HCT116 (cell line): ENCODE results near the gene TACC3. TPM values are rescaled to one million over a fixed set of nuclear protein-coding genes. Genes with fewer than 3 reads are reported as not detected.

Experiments
- ATAC-seq: fragments of 200-7000 bp; cut with Tn5 transposase; 2 replicates; pipeline ENCODE4 v1.9.1; 2020; ENCODE audit warnings: mild to moderate bottlenecking, moderate library complexity
- BruUV-seq: library from RNA; stranded (reverse); fragments of 400-500 nt; replicated peaks from 2 replicates; lab custom pipeline; 2021; lab: Mats Ljungman, UMichigan
- CTCF ChIA-PET: fragments of 300-600 bp; sonication (Branson Sonifier 250); formaldehyde crosslinking; loops from one replicate; lab custom pipeline; 2021; ENCODE audit warnings: antibody characterized with exemption; lab: Charles Lee
- POLR2A ChIA-PET: fragments of 300-600, 350-600 bp; sonication (Branson Sonifier 250); formaldehyde crosslinking; loops from one replicate; lab custom pipeline; 2021; ENCODE audit warnings: antibody characterized with exemption; lab: Charles Lee
- RAD21 ChIA-PET, 2 experiments: fragments of 300-600 bp; sonication (Branson Sonifier 250); formaldehyde crosslinking; loops; one replicate each; lab custom pipeline; 2023; ENCODE audit warnings: low total read pairs in 2 of 2; ENCODE audit not compliant: uncharacterized antibody in 2 of 2, unreplicated experiment in 2 of 2, low non-redundant PET in 1 of 2; lab: Charles Lee
- DNase-seq: peaks from one replicate; pipeline ENCODE4 v3.0.0-alpha.2; 2010; ENCODE audit warnings: low read depth, low spot score
- H2AFZ ChIP-seq: fragments of 200-600 bp; shearing (Covaris generic), sonication (generic); 2 replicates; pipeline ENCODE4 v1.6.1; 2017; ENCODE audit warnings: low read depth, mixed run types, mixed read lengths, antibody characterized with exemption, low read length; ENCODE audit not compliant: poor library complexity, severe bottlenecking
- H3K27ac ChIP-seq: 2 replicates; pipeline ENCODE4 v1.5.1; 2012; ENCODE audit warnings: low read depth, low read length
- H3K27me3 ChIP-seq: fragments of 200-600 bp; sonication (generic); 2 replicates; pipeline ENCODE4 v1.6.1; 2016; ENCODE audit warnings: mixed run types, low read length, mixed read lengths; ENCODE audit not compliant: insufficient read depth
- H3K36me3 ChIP-seq, 2 experiments: fragments of 200-500 bp in 1 of 2; fragments of 200-600 bp in 1 of 2; sonication (Bioruptor generic) in 1 of 2; sonication (generic) in 1 of 2; 2 replicates each; pipeline versions ENCODE4 v1.5.1 to v1.6.1; 2014 to 2016; ENCODE audit warnings: low read length in 2 of 2, inconsistent platforms in 1 of 2, mixed read lengths in 1 of 2, mixed run types in 1 of 2; ENCODE audit not compliant: insufficient read depth in 2 of 2, control insufficient read depth in 1 of 2
- H3K4me1 ChIP-seq, 2 experiments: fragments of 200-600 bp in 1 of 2; sonication (generic) in 1 of 2; 2 replicates each; pipeline versions ENCODE4 v1.5.1 to v1.6.1; 2012 to 2017; ENCODE audit warnings: low read length in 2 of 2, inconsistent platforms in 1 of 2, mild to moderate bottlenecking in 1 of 2, mixed read lengths in 1 of 2, mixed run types in 1 of 2, moderate library complexity in 1 of 2; ENCODE audit not compliant: insufficient read depth in 2 of 2, control insufficient read depth in 1 of 2
- H3K4me2 ChIP-seq: fragments of 200-600 bp; sonication (generic); 2 replicates; pipeline ENCODE4 v1.6.1; 2017; ENCODE audit warnings: mixed run types, low read length, mixed read lengths
- H3K4me3 ChIP-seq, 2 experiments: fragments of 200-600 bp in 1 of 2; sonication (generic) in 1 of 2; replicated peaks in 1 of 2; 2 replicates each; pipeline ENCODE4 v1.5.1; 2011 to 2016; ENCODE audit warnings: low read length in 2 of 2, control low read depth in 1 of 2, low read depth in 1 of 2, mild to moderate bottlenecking in 1 of 2, mixed read lengths in 1 of 2, mixed run types in 1 of 2
- H3K79me2 ChIP-seq: fragments of 200-600 bp; sonication (generic); 2 replicates; pipeline ENCODE4 v1.6.1; 2017; ENCODE audit warnings: mild to moderate bottlenecking, mixed run types, low read length, moderate library complexity, mixed read lengths; ENCODE audit not compliant: insufficient read depth
- H3K9ac ChIP-seq: fragments of 200-600 bp; sonication (generic); 2 replicates; pipeline ENCODE4 v1.6.1; 2016; ENCODE audit warnings: low read length, mixed read lengths
- H3K9me2 ChIP-seq: fragments of 200-600 bp; sonication (generic), shearing (Covaris generic); 2 replicates; pipeline ENCODE4 v1.6.1; 2017; ENCODE audit warnings: mixed run types, mild to moderate bottlenecking, moderate library complexity; ENCODE audit not compliant: insufficient read depth
- H3K9me3 ChIP-seq, 2 experiments: fragments of 200-500 bp in 1 of 2; fragments of 200-600 bp in 1 of 2; sonication (Bioruptor generic) in 1 of 2; sonication (generic) in 1 of 2; 2 replicates each; pipeline ENCODE4 v1.6.1; 2014 to 2017; ENCODE audit warnings: low read length in 2 of 2, mixed read lengths in 2 of 2, inconsistent platforms in 1 of 2, low read depth in 1 of 2, mild to moderate bottlenecking in 1 of 2, mixed run types in 1 of 2, moderate library complexity in 1 of 2; ENCODE audit not compliant: control insufficient read depth in 1 of 2, insufficient read depth in 1 of 2
- H4K20me1 ChIP-seq: fragments of 200-600 bp; sonication (generic), shearing (Covaris generic); 2 replicates; pipeline ENCODE4 v1.6.1; 2017; ENCODE audit warnings: mixed run types, mild to moderate bottlenecking, moderate library complexity; ENCODE audit not compliant: insufficient read depth
- CTCF ChIP-seq, 3 experiments: fragments of 200-600 bp in 1 of 3; sonication (generic) in 1 of 3; IDR thresholded peaks in 2 of 3; conservative IDR thresholded peaks in 1 of 3; 2 replicates each; pipeline ENCODE4 v1.5.1; 2012 to 2017; ENCODE audit warnings: low read depth in 2 of 3, low read length in 2 of 3, antibody characterized with exemption in 1 of 3, borderline replicate concordance in 1 of 3, control low read depth in 1 of 3, mild to moderate bottlenecking in 1 of 3, mixed read lengths in 1 of 3, mixed run types in 1 of 3, moderate library complexity in 1 of 3; ENCODE audit not compliant: insufficient read depth in 1 of 3
- EGR1 ChIP-seq: IDR thresholded peaks from 2 replicates; pipeline ENCODE4 v1.6.1; 2012; ENCODE audit warnings: low read depth
- FOSL1 ChIP-seq: IDR thresholded peaks from 2 replicates; pipeline ENCODE4 v1.6.1; 2012; ENCODE audit warnings: low read depth
- JUND ChIP-seq: IDR thresholded peaks from 2 replicates; pipeline ENCODE4 v1.6.1; 2012
- POLR2A ChIP-seq: IDR thresholded peaks from 2 replicates; pipeline ENCODE4 v1.7.0; 2011; ENCODE audit warnings: borderline replicate concordance; ENCODE audit not compliant: insufficient read depth, insufficient read length; ENCODE audit errors: extremely low read depth
- REST ChIP-seq: IDR thresholded peaks from 2 replicates; pipeline ENCODE4 v1.6.1; 2012; ENCODE audit warnings: low read depth
- SIN3A ChIP-seq: IDR thresholded peaks from 2 replicates; pipeline ENCODE4 v1.6.1; 2012; ENCODE audit warnings: low read depth
- SP1 ChIP-seq: IDR thresholded peaks from 2 replicates; pipeline ENCODE4 v1.6.1; 2012; ENCODE audit warnings: low read depth
- SRF ChIP-seq: IDR thresholded peaks from 2 replicates; pipeline ENCODE4 v1.6.1; 2012; ENCODE audit warnings: low read depth
- TCF7L2 ChIP-seq: IDR thresholded peaks from 2 replicates; pipeline ENCODE4 v1.7.0; 2011; ENCODE audit warnings: borderline replicate concordance, inconsistent platforms; ENCODE audit not compliant: insufficient read depth, insufficient read length; ENCODE audit errors: extremely low read depth
- YY1 ChIP-seq: IDR thresholded peaks from 2 replicates; pipeline ENCODE4 v1.6.1; 2011; ENCODE audit warnings: low read length, low read depth, moderate library complexity, mild to moderate bottlenecking; ENCODE audit not compliant: insufficient replicate concordance; ENCODE audit errors: extremely low read depth
- intact Hi-C: fragments of 100-400 bp; cut with micrococcal nuclease; formaldehyde crosslinking; loops from 2 replicates; pipeline ENCODE4 v1.10.0; 2022
- total RNA-seq: library from RNA; stranded (reverse); gene quantifications from one replicate; pipeline ENCODE4 v1.2.1, GENCODE V29; 2021; ENCODE audit not compliant: unreplicated experiment
- TF ChIP-seq, protein P1 (sequence below): IDR thresholded peaks from 2 replicates; pipeline ENCODE4 v1.6.1; 2012

Gene TACC3
- total RNA-seq, 1 experiment from 2014 or later = 106 TPM

DNA sequence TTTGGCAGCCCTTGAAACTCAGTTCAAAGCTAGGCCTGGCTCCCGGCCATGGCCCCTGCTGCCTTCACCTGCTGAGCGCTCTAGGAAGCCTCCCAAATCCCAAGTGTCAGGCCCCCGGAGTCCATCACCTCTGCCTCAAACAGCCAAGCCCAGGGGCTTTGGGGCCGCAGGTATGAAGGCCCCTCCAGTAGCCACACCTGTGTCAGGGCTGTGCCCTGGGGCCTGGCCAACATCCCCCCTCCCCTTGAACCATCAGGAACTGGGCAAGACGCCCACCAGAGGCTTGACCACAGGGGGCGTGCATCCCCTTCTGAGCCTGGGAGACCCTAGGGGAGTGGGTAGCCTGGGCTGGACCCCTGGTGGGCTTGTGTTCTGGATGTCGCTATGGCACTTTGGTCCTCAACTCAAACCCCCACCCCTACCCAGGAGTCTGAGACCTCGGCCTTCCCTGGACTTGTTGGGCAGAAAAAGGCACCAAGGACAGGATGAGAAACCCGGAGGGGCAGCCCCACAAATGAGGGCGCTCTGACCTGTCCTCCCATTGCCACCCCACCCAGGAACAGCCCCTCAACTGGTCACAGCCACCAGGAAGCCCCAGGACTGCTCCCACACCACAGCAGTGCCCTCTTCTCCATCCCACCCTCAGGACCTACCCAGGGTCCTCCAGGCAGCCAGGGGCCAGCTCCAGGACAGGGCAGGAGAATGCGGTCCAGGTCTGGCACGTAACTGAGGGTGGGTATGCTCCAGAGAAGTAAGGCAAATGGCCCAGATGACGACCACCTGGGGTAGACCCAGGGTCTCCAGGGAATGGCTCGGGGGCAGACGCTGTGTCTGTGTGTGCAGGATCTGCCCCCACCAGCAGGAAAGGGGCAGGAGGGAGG lies 5.0 kb upstream of the TACC3 start (continued):
- no peak for TF ChIP-seq YY1
- TF ChIP-seq JUND = no peak
- TF ChIP-seq SP1 = no peak
- TF ChIP-seq, protein P1, sequence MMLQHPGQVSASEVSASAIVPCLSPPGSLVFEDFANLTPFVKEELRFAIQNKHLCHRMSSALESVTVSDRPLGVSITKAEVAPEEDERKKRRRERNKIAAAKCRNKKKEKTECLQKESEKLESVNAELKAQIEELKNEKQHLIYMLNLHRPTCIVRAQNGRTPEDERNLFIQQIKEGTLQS = no peak
- no peak for TF ChIP-seq CTCF (IDR thresholded peaks at IDR 0.05 in 2 of 3, conservative IDR thresholded peaks at IDR 0.05 in 1 of 3; ENCODE audit: borderline replicate concordance in 1 of 3, insufficient read depth in 1 of 3, low read depth in 2 of 3, low read length in 2 of 3)
- no peak for TF ChIP-seq SIN3A

GRCh38 chr4:1717129-1718094 lies 3.9 kb upstream of the TACC3 start:
- H3K4me2 ChIP-seq = no peak overlapping the region
- peaks cover 7% of the 10 kb centered on the region; the same call in 1 of the 2 replicates for H4K20me1 ChIP-seq
- H3K4me3 ChIP-seq = no peak overlapping the region
- ChIA-PET POLR2A (no interaction called here), RAD21 (no interaction called here), CTCF (no interaction called here)
- peaks cover 6 to 29% of the 10 kb centered on the region in 2 experiments; a peak in 3 of 4 replicates for H3K4me1 ChIP-seq
- H2AFZ ChIP-seq = no peak overlapping the region
- BruUV-seq = no TSS peak
- no peak for ATAC-seq
- DNase-seq = no peak
- intact Hi-C loops = no loop called here
- H3K9ac ChIP-seq = no peak overlapping the region
- H3K79me2 ChIP-seq = peaks cover 81% of the 10 kb centered on the region
- H3K36me3 ChIP-seq = peaks cover 0 to 2% of the 10 kb centered on the region in 2 experiments; a peak in 1 of 4 replicates
- H3K9me2 ChIP-seq = no peaks in the 10 kb centered on the region
- H3K27ac ChIP-seq = peak overlapping the region; percentile 10; the same call in 1 of the 2 replicates
- H3K27me3 ChIP-seq = no peaks in the 10 kb centered on the region
- TF ChIP-seq TCF7L2 (no peak), FOSL1 (no peak), REST (no peak), EGR1 (no peak), SRF (no peak), POLR2A (no peak)
- TF ChIP-seq, protein P1 = no peak
- H3K9me3 ChIP-seq = no peaks in the 10 kb centered on the region
